ENCODE results near the gene BLACAT1. TPM values are rescaled to one million over a fixed set of nuclear protein-coding genes. Genes with fewer than 3 reads are reported as not detected.

The BLACAT1 gene
- total RNA-seq, 1 experiment from 2014 or later: 9.8 TPM

- POLR2A ChIA-PET: no interaction called here
- no peak for DNase-seq (ENCODE audit: low spot score)
- Mint-ChIP-seq H3K9me3 (no peaks in the 10 kb centered on the region), H3K36me3 (no peaks in the 10 kb centered on the region), H3K4me1 (peaks cover 62% of the 10 kb centered on the region), H3K27me3 (ENCODE audit: low read depth) (peaks cover 48% of the 10 kb centered on the region), H3K27ac (no peak overlapping the region), H3K4me3 (no peak overlapping the region)
- no peak for ATAC-seq
- CTCF ChIA-PET: interaction anchor here (0.5 to 10.6 kb wide), 5 partner anchors 16 to 334 kb away, joined by 3 to 210 read pairs (median 11); partner anchors contain the start of gene BLACAT1
- TF ChIP-seq USF1 (CRISPR knock-in tag; IDR thresholded peaks at IDR 0.05): no peak
- no peak for TF ChIP-seq GTF2I (CRISPR knock-in tag; conservative IDR thresholded peaks at IDR 0.05)
- TF ChIP-seq CTCF (IDR thresholded peaks at IDR 0.05): no peak
- TF ChIP-seq NFATC4 (CRISPR knock-in tag; IDR thresholded peaks at IDR 0.05): no peak
- no peak for TF ChIP-seq ZNF423 (CRISPR knock-in tag; IDR thresholded peaks at IDR 0.05)
- TF ChIP-seq SMAD3 (CRISPR knock-in tag; IDR thresholded peaks at IDR 0.05; ENCODE audit: borderline replicate concordance): no peak
- TF ChIP-seq GABPB1 (CRISPR knock-in tag; IDR thresholded peaks at IDR 0.05): no peak
- TF ChIP-seq ZSCAN18 (CRISPR knock-in tag; IDR thresholded peaks at IDR 0.05): no peak
Observed at GRCh38 chr1:205437570-205437969, 18.3 kb downstream of the BLACAT1 start.

- Mint-ChIP-seq H3K4me3 (no peak overlapping the region), H3K4me1 (peaks cover 60% of the 10 kb centered on the region), H3K27me3 (ENCODE audit: low read depth) (peaks cover 55% of the 10 kb centered on the region), H3K27ac (no peak overlapping the region), H3K36me3 (no peaks in the 10 kb centered on the region), H3K9me3 (no peaks in the 10 kb centered on the region)
- POLR2A ChIA-PET: interaction anchor here (1.5 kb wide), 1 partner anchor 14 kb away, joined by 3 read pairs; no protein-coding TSS in a partner anchor
- DNase-seq (ENCODE audit: low spot score): no peak
- CTCF ChIA-PET: interaction anchor here (0.5 to 10.6 kb wide), 4 partner anchors 16 to 335 kb away, joined by 3 to 210 read pairs (median 104); partner anchors contain the start of gene BLACAT1
- ATAC-seq: no peak
- TF ChIP-seq CBFB (CRISPR knock-in tag; IDR thresholded peaks at IDR 0.05; ENCODE audit: low read depth) (no peak), CREM (CRISPR knock-in tag; IDR thresholded peaks at IDR 0.05) (no peak), SP1 (CRISPR knock-in tag; conservative IDR thresholded peaks at IDR 0.05) (no peak), HMGA2 (CRISPR knock-in tag; IDR thresholded peaks at IDR 0.05) (no peak), ATF2 (CRISPR knock-in tag; IDR thresholded peaks at IDR 0.05; ENCODE audit: borderline replicate concordance, low read depth) (no peak), TEAD1 (CRISPR knock-in tag; IDR thresholded peaks at IDR 0.05) (no peak), AFF4 (CRISPR knock-in tag; IDR thresholded peaks at IDR 0.05; ENCODE audit: borderline replicate concordance) (no peak), ZNF396 (CRISPR knock-in tag; IDR thresholded peaks at IDR 0.05; ENCODE audit: borderline replicate concordance) (no peak), TP53 (CRISPR knock-in tag; IDR thresholded peaks at IDR 0.05) (no peak), ZNF121 (CRISPR knock-in tag; IDR thresholded peaks at IDR 0.05) (no peak), NFYB (CRISPR knock-in tag; conservative IDR thresholded peaks at IDR 0.05; ENCODE audit: low read depth) (no peak), TEAD4 (CRISPR knock-in tag; IDR thresholded peaks at IDR 0.05) (no peak), USF1 (CRISPR knock-in tag; IDR thresholded peaks at IDR 0.05) (no peak), IRF2 (CRISPR knock-in tag; IDR thresholded peaks at IDR 0.05; ENCODE audit: borderline replicate concordance, low read depth) (no peak), FOXP1 (CRISPR knock-in tag; IDR thresholded peaks at IDR 0.05; ENCODE audit: borderline replicate concordance) (no peak)
- TF ChIP-seq, protein P1, sequence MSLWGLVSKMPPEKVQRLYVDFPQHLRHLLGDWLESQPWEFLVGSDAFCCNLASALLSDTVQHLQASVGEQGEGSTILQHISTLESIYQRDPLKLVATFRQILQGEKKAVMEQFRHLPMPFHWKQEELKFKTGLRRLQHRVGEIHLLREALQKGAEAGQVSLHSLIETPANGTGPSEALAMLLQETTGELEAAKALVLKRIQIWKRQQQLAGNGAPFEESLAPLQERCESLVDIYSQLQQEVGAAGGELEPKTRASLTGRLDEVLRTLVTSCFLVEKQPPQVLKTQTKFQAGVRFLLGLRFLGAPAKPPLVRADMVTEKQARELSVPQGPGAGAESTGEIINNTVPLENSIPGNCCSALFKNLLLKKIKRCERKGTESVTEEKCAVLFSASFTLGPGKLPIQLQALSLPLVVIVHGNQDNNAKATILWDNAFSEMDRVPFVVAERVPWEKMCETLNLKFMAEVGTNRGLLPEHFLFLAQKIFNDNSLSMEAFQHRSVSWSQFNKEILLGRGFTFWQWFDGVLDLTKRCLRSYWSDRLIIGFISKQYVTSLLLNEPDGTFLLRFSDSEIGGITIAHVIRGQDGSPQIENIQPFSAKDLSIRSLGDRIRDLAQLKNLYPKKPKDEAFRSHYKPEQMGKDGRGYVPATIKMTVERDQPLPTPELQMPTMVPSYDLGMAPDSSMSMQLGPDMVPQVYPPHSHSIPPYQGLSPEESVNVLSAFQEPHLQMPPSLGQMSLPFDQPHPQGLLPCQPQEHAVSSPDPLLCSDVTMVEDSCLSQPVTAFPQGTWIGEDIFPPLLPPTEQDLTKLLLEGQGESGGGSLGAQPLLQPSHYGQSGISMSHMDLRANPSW (CRISPR knock-in tag; conservative IDR thresholded peaks at IDR 0.05; ENCODE audit: low read depth): no peak
Observed at GRCh38 chr1:205436776-205437410, 19.0 kb downstream of the BLACAT1 start.

Measured in WTC11 (cell line).